GM18951 (cell line): Measurements from ENCODE around the gene CBY1.
A peak's percentile ranks its signal among the peaks of the same experiment; 100 is the strongest.

ENCODE experiments used
- POLR2A ChIP-seq: IDR thresholded peaks from 4 replicates; pipeline ENCODE4 v1.6.1; 2011; ENCODE audit warnings: mild to moderate bottlenecking; ENCODE audit not compliant: insufficient read length, insufficient read depth; ENCODE audit errors: extremely low read depth
- in situ Hi-C: fragments of 300-500 bp; cut with MboI; formaldehyde crosslinking; loops from one replicate; pipeline ENCODE4 v1.12.0; 2022; ENCODE audit warnings: low sequenced_read_pairs, mixed read lengths, inconsistent platforms; ENCODE audit not compliant: unreplicated experiment

Gene CBY1

DNA sequence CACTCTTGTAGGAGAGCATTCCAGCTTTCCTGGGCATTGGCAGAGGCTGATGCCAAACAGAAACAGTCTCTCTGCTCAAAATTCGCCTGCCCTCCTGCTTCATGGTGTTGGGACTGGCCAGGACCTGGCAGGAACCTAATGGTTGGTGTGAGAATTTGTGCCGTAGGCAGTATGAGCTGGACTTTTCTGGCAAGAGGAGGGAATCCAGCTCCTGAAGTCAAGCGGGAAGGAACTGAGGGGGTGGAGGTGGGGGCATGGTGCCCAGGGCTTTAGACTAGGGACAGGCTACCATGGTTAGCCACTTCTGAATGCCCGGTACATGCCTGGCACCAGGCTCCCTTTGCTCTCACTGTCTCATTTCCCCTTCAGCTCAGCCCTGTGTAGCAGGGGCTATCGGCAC is 18.4 kb downstream of the CBY1 start:
- no peak for TF ChIP-seq POLR2A
- in situ Hi-C loops = no loop called here

DNA sequence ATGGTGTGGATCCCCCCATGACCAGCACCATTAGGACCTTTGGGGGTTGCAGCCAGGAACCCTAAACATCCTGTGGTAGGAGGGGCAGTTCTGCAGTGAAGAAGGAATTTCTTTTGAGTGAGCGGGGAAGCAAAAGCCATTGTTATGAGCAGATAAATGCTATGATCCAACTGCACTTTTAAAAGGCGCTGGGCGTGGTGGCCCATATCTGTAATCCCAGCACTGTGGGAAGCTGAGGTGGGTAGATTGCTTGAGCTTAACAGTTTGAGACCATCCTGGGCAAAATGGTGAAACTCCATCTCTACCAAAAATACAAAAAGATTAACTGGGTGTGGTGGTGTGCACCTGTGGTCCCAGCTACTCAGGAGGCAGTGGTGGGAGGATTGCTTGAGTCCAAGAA is 19.4 kb downstream of the CBY1 start:
- in situ Hi-C loops = no loop called here
- TF ChIP-seq POLR2A = no peak

DNA sequence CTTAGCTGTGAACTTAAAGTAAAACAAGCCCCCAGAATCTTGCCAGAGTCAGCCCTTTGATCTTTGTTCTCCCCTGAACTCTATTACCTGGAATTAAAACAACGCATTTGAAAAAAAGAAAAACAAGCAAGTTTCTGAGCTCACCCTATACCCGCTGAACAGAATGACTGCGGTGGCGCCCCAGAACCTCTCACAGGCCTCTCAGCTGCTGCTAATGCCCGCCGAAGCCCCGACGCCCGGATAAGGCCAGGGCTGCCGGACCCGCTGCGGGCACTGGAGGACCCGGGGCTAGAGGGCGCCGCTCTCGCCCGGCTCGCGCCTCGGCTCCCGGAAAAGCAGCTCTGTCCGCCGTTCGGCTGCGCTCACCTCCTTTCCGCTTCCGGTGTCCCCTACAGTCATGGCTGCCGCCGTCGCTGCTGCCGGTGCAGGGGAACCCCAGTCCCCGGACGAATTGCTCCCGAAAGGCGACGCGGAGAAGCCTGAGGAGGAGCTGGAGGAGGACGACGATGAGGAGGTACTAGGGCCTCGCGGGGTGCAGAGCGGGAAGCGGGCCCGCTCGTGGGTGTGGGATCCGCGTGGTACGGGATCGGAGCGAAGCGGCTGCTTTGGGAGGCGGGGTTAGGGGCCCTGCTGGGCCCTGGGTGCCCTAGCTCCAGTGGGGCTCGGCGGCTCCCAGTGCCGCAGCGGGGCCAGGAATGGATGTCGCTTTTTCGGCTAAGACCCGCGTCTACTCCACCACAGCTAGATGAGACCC is 25.3 kb downstream of the CBY1 start, which contains the start of gene TOMM22:
TOMM22 (plus strand) TSS at position 376 of the 754 bp plus-strand sequence; CDS start at position 398, 22 bp downstream.
- in situ Hi-C loops = no loop called here
- TF ChIP-seq POLR2A = peak; percentile 90

DNA sequence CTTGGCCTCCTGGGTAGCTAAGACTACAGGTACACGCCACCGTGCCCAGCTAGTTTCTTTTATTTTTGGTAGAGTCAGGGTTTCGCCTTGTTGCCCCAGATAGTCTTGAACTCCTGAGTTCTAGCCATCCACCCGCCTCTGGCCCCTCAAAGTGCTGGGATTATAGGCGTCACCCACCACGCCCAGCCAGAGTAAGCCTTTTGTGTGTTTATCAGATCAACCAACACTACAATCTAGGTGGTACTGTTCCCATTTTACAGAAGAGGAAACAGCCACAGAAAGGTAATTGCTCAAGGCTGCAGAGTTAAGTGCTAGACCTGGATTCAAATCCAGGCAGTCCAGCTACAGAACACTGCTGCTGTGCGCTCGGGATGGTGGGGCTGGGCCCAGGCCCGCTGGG is 28.5 kb downstream of the CBY1 start:
- in situ Hi-C loops = no loop called here
- no peak for TF ChIP-seq POLR2A

DNA sequence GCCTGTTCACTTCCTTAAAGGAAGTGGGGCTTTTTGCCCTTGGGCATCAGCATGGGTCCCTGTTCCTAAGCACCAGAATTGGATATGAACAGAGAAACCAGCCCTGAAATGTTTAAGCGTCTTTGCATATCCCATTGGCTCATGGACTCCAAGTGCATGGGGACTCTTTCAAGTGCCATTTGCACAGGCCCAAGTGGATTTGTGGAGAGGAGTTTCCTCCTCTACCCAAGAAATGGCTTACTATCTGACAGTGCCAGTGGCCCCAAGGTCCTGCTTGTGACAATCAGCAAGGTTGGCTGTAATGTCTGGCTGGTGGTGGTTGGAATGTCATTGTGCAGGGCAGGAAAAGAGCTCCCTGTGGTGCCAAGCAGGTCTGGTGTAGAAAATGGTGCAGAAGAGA is 29.3 kb downstream of the CBY1 start:
- in situ Hi-C loops = no loop called here
- no peak for TF ChIP-seq POLR2A

DNA sequence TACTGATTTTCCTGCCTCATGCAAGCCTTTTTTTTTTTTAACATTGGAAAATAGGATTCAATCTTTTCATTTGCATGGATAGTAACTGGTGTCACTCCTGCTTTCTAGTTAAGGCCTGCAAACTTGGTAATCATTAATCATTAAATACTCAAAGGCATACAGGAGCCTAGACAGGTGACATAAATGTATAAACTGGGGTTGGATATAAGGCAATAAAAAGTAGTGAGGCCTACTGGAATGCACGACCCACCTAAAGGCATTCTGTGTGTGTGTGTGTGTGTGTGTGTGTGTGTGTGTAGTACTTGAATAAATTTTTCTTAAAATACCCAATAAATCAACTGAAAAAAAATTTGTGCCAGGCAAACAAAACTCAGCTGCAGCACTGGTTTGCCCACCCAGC is 33.2 kb downstream of the CBY1 start:
- TF ChIP-seq POLR2A = no peak
- in situ Hi-C loops = no loop called here

DNA sequence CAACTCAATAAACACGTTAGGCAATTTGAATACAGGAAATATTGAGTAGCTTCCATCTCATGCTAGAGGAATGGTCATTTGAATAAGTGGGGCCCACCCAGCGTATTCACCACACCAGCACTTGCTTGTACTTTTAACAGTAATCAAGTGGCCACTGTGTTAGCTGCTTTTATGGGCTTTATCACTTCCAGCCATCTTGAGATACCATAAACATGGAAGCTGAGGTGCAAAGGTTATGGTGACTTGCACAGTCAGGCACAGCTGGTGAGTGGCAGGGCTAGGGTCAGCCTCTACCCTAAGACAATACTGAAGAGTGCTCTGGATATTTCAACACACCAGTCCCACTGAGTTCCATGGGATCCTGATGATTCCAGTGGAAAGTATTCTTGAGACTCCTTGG is 37.6 kb downstream of the CBY1 start:
- TF ChIP-seq POLR2A = no peak
- in situ Hi-C loops = no loop called here

DNA sequence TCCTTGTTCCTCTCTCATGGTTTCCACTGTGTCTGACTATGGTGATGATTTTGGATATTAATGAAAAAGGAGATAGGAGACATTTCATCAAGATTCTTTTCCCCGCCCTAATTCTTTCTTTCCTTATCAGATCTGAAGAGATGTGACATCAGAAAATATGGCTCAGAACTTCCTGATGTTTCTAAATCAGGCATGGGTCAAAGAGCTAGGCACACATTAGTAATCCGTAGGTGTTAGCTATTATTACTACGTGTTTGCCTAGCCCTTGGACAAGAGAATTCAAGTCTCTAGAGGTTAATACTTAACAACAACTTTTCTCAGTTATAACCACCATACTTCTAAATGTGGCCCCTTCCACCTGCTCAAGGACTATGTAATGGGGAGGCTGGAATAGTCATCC is 38.5 kb downstream of the CBY1 start:
- no peak for TF ChIP-seq POLR2A
- in situ Hi-C loops = no loop called here

DNA sequence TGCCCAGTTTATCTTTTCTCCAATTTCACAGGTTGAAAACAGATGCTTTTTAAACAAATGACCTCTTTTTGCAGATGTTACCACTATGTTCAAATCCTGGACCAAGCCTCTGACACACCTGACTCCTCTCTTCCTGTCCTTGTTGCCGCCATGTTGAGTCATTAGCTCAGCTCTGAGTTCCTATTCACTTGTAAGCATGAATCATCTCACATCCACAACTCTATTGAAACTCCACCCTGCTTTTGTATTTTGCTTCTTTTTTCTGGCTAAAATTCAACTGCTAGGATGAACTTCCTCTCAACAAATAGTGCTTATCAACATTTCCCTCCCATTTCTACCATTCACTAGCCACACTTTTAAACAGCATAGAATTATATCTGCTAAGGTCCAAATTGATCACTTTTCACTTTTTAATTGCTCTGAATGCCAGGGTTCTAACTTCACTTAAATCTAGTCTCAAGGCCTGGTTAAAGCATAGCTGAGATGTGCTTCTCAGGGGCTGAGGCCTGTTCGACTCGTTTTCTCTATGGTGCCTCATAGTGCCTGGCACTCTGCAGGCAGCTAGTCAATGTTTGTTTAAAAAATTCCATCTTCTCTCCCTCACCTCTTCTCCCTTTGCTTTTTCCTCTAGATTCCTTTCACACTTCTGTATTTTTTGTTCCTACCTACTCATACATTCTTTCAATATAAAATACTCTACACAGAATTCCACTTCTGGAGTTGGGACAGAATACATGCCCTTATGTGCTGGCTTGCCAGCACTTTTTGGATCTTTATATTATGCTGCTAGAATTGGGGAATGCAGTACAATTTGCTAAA is 40.4 kb downstream of the CBY1 start:
- no peak for TF ChIP-seq POLR2A
- in situ Hi-C loops = no loop called here

DNA sequence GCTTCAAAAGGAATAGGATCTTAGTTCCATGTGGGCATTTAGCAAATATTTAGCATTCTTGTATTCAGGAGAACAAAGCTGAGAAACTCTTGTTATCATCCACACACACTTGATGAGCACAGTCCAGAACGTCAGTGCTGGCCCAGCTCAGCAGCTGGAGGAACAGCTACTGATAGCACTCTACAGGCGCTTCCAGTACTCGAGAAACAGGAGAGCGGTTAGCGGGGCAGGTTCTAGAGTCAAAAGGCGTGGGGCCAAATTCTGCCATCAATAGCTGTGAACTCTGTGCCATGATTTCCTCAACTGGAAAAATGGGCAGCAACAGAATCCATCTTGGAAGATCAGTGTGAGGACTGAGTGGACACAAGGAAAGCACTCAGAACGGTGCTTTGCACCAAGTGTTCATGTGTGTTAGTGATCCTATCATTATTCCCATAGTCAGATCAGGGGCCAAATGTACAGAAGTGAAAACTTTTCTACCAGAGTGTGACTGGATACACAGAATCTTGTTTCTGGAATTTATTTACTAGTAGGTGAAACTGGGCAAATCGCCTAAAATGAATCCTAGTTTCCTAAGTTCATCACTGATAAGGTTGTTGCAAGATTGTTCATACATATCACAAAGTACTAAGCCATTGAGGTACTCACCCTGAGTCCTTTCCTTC is 41.1 kb downstream of the CBY1 start:
- in situ Hi-C loops = no loop called here

DNA sequence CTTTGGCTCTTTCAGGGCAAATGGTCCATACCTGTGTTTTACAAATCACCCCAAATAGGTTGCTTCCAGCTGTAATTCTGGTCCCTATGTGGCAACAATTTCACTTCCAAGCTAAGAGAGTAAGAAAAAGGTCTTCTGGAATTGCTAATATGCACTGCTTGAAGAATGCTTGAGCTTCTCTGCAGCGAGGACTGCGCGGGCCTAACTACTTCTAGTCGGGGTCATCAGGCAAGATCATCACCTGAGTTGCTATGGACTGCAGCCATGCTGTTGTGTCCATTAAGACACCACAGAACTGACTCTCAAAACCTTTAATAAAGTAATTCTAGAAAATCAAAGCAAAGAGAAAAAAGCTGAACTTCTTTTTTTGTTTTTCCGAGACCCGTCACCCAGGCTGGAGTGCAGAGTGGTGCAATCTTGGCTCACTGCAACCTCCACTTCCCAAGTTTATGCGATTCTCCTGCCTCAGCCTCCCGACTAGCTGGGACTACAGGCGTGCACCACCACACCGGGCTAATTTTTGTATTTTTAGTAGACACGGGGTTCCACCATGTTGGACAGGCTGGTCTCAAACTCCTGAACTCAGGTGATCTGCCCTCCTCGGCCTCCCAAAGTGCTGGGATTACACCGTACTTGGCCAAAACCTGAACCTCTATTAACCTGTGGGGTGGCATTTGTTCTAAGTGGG is 42.1 kb downstream of the CBY1 start:
- no peak for TF ChIP-seq POLR2A
- in situ Hi-C loops = no loop called here

More for the DNA sequence above, 41.1 kb downstream of the CBY1 start:
- no peak for TF ChIP-seq POLR2A

DNA sequence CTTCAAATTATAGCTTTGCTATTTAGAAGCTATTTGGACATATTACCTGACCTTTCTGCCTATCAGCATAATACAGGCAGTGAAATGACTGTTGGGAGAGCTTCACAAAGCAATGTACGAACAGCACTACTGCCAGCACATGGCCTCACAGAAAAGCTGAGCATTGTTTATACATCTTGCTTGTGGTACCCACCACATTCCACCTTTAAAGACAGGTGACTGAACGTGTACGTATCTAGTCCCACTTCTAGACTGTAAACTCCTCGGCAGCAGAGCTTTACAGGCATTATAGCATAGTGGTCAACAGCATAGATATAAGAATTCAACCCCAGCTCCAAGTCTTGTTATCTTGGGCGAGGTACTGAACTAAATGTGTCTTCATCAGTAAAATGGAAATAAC is 42.7 kb downstream of the CBY1 start:
- TF ChIP-seq POLR2A = no peak
- in situ Hi-C loops = no loop called here

DNA sequence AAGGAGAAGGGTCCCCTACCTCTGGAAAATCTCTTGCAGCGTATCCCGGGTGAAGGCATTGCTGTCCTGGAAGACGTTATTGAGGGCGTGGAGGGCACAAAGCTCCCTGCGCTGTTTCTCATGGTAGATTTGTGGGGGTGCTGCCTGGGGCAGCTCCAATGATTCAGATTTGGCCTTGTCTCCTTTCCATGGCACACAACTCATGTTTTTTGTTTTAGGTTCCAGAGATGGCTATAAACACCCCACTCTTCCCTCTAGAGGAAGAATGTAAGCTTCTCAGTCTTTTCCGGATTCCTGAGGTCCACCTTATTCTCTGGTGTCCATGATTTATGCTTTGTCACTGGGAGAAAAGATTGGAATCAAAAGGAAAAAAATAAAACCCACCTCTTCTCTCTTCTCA is 43.3 kb downstream of the CBY1 start:
- TF ChIP-seq POLR2A = no peak
- in situ Hi-C loops = no loop called here
